Measurements from ENCODE around the gene UBE2K. TPM values are rescaled to one million over a fixed set of nuclear protein-coding genes. Genes with fewer than 3 reads are reported as not detected.

Gene UBE2K
- total RNA-seq, 4 donors from 2014 or later = 28.7 to 38.8 (median 32.1) TPM

DNA sequence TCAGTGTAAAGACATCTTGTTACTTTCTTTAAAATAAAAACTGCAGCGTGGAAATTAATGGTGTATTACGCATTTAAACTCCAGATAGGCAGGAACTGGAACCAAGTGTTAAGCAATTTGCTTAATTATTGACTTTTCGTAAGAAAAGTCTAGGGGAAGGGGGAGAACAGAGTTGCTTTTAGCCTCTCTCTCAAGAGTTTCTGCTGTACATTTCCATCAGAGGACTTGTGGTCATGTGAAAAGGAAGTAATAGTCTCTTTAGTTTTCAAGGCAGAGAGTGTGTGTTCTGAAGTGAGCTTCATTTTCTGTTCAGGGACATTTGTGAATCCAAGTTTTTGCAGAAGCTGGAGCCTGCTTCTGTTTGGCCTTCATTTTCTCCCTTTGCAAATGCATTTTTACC, 127.2 kb downstream of the UBE2K start:
- no peaks in the 10 kb centered on the region for H3K4me1 ChIP-seq
- intact Hi-C loops (cut with DNase I; ENCODE audit: low total_unique reads) (no loop called here), in situ Hi-C loops (cut with MboI; ENCODE audit: low sequenced_read_pairs in 4 of 4) (no loop called here)
- H3K9me3 ChIP-seq = no peaks in the 10 kb centered on the region
- H3K27ac ChIP-seq = no peak overlapping the region
- no peaks in the 10 kb centered on the region for H3K27me3 ChIP-seq
- TF ChIP-seq POLR2A (IDR thresholded peaks at IDR 0.05) = no peak
- TF ChIP-seq, protein P1, sequence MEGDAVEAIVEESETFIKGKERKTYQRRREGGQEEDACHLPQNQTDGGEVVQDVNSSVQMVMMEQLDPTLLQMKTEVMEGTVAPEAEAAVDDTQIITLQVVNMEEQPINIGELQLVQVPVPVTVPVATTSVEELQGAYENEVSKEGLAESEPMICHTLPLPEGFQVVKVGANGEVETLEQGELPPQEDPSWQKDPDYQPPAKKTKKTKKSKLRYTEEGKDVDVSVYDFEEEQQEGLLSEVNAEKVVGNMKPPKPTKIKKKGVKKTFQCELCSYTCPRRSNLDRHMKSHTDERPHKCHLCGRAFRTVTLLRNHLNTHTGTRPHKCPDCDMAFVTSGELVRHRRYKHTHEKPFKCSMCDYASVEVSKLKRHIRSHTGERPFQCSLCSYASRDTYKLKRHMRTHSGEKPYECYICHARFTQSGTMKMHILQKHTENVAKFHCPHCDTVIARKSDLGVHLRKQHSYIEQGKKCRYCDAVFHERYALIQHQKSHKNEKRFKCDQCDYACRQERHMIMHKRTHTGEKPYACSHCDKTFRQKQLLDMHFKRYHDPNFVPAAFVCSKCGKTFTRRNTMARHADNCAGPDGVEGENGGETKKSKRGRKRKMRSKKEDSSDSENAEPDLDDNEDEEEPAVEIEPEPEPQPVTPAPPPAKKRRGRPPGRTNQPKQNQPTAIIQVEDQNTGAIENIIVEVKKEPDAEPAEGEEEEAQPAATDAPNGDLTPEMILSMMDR (IDR thresholded peaks at IDR 0.05 in 4 of 5, conservative IDR thresholded peaks at IDR 0.05 in 1 of 5) = no peak
- ATAC-seq (no peak), DNase-seq (no peak)
- peaks cover 0 to 20% of the 10 kb centered on the region in 2 donors for H3K36me3 ChIP-seq
- no peak overlapping the region for H3K4me3 ChIP-seq

DNA sequence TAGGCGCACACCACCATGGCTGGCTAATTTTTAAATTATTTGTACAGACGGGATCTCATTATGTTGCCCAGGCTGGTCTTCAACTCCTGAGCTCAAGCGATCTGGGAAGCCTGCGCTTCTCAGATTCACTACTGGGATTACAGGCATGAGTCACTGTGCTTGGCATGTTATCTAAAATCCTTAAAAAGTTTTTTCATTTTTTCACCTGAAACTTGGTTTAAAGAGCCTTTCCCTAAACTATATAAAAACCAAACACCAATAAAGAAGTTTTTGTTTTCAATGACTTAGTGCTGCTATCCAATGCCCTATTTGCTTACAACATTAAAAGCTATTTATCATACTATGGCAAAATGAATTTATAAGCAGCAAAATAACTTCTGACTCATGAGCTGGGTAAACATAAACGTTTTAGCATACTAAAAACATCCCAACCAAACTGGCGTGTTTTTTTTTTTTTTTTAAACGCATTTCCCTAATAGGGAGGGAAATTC, 127.8 kb downstream of the UBE2K start:
- in situ Hi-C loops (cut with MboI; ENCODE audit: low sequenced_read_pairs in 4 of 4) (no loop called here), intact Hi-C loops (cut with DNase I; ENCODE audit: low total_unique reads) (no loop called here)
- TF ChIP-seq, protein P1 (IDR thresholded peaks at IDR 0.05 in 4 of 5, conservative IDR thresholded peaks at IDR 0.05 in 1 of 5) = no peak
- no peak for TF ChIP-seq POLR2A (IDR thresholded peaks at IDR 0.05)
- H3K27ac ChIP-seq = no peak overlapping the region
- no peaks in the 10 kb centered on the region for H3K4me1 ChIP-seq
- DNase-seq (no peak), ATAC-seq (peak in 1 of 2 donors; percentile 47)
- no peaks in the 10 kb centered on the region for H3K27me3 ChIP-seq
- no peaks in the 10 kb centered on the region for H3K9me3 ChIP-seq
- peaks cover 0 to 27% of the 10 kb centered on the region in 2 donors for H3K36me3 ChIP-seq
- no peak overlapping the region for H3K4me3 ChIP-seq

Other genes with a start within 250 kb of the UBE2K start
- gene RPL9, start 239.2 kb upstream of the UBE2K start, total RNA-seq = 1,000 to 10,000 TPM; 2,556 to 3,080 (median 2,834) TPM
- gene LIAS, start 239.1 kb upstream of the UBE2K start, total RNA-seq = 10 to 100 TPM; 10.3 to 20.2 (median 12.1) TPM
- 10 to 100 TPM in 1 of 4 donors, 1 to 10 TPM in 3; 6.1 to 12.7 (median 8.8) TPM for gene UGDH, start 170.7 kb upstream of the UBE2K start, total RNA-seq
- 10 to 100 TPM in 2 of 4 donors, 1 to 10 TPM in 2; 6.9 to 15.3 (median 9.5) TPM for gene SMIM14, start 59.3 kb upstream of the UBE2K start, total RNA-seq